Germinal center (tissue), 1 donor: Measurements from ENCODE around the gene RSPH6A.

Experiments used
- DNase-seq: peaks from one replicate; pipeline ENCODE4 v3.0.0; 2012; ENCODE audit warnings: mixed read lengths, low spot score

Gene RSPH6A

DNA sequence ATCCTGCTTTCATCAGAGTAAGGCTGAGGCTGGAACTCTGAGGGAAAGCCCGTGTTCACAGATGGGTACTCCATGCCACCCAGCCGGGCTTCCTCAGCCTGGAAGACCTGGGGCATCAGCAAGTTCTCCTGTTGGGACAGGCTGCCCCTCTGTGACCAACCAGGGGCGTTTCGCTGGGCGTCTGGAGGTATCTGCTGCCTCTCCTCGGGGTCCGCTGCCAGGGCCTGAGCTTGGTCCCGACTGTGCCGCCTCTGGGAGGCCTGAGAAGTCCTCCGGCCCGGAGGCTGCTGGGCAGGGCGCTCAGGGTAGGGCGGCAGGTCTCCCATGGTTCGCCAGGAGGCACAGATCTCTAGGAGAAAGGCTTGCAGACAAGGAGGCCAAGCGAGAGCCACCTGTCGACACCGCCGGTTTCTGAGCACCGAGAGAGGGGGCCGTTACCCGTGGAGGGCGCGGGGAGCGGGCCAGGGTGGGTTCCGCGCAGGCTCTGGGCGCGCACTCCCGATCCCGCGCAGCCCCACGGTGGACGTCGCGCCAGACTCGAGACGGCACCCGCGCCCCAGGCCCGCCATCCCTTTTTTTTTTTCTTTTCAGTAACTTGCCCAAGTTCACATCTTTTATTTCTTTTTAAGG, at the start of gene RSPH6A:
TSS of gene RSPH6A (minus strand) at position 458 of the 630 bp plus-strand sequence. CDS start at position 326, 132 bp downstream.
- DNase-seq: no peak

DNA sequence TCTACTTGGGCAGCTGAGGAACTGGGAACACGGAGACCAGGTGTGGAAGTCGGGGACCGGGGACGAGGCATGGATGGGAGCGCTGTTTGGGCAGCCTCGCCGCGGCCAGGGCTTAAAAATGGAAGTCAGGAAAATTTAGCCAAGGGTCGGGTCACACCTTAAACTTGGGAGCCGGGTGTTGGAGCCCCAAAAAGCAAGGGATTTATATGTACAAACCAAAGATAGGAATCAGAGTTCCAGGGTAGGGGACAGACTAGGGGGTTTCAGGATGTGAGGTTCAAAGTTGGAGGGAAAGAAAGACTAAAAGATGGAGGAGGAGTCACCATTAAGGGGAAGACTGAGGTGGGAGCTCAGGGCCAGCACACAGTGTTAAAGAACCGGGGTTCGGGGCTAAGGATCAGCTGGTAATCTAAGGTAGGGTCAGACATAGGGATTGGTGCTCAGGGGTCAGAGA, 49.5 kb upstream of the RSPH6A start:
- no peak for DNase-seq

DNA sequence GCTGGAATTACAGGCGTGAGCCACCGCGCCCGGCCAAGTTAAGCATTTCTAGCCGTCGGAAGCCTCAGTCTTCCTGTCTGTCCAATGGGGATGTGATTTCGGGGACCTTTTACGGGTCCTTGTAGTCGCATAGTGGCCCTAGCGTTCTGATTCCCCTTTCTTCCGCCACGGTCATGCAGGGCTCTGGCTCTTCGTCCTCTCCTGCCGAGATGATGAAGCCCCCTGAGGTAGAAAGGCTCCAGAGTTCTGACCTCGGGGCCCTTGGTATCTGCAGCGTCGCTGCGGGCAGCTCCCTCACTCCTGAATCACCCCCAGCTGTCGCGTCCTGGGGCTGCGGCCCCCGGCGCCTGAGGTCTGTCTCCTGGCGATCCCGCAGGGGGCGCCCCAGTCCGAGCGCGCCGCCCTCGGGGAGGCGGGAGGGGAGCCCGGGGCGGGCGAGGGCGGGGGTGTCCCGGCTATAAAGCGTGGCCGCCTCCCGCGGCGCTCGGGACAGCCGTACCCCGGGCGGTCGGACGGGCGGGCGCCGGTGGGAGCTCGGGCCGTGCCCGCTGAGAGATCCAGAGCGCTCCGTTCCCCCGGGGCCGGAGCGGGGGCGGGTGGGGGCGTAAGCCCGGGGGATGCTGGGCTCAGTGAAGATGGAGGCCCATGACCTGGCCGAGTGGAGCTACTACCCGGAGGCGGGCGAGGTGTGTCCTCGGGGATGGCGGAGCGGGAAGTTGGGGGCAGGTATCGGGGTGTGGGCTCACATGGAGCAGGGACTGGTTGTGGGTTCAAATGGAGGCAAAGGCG, 48.9 kb upstream of the RSPH6A start, which contains the start of gene FOXA3:
TSS of gene FOXA3 (plus strand) at position 487 of the 789 bp plus-strand sequence. CDS start at position 618, 131 bp downstream.
- DNase-seq: peak; percentile 76

DNA sequence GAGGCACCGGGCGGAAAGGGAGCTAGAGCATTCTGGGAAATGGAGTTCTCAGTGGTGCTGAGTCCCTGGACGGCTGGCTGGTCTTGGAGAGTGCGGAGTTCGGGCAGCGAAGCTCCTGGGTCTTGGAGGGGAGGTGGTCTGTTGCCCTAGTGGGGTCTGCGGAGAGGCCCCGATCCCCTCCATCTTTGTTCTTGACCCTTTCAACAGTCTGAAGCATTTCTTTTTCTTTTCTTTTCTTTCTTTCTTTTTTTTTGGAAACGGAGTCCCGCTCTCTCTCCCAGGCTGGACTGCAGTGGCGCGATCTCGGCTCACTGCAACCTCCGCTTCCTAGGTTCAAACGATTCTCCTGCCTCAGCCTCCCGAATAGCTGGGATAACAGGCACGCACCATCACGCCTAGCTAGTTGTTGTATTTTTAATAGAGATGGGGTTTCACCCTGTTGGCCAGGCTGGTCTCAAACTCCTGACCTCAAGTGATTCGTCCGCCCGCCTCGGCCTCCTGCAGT, 48.3 kb upstream of the RSPH6A start:
- no peak for DNase-seq

DNA sequence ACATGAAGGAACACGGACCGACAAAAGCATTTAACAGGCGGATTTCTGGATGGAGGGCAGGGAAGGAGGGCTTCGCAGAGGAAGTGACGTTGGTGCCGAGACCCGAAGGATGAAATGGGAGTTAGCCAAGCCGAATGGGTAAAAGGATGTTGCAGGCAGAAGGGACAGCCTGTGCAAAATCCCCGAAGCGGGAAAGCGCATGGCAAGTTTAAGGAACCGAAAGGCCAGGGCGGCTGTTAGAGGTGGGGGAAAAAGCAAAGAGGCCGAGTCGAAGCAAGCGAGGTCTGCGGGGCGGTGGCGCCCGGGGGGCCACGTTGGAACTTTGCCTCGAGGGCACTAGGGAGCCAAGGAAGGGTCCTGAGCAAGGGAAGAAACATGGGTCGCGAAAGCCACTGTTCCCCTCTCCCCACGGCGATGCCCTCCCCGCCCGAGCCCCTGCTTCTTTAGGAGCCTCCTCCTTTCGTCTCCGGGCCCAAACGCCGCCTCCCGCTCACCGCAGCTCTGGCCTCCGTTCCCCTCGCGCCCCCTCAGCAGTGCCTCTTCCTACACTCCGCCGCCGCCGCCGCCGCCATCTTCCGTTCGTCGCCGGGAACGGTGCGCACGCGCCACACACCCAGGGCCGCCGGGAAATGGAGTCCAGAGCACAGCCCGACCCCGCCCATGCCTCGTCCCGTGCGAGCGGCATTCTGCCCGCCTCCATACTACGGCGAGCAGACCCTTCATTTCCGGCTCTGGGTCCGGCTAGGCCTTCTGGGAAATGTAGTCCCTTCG, 47.6 kb upstream of the RSPH6A start, which contains the start of gene SYMPK:
TSS of gene SYMPK (minus strand) at position 584 of the 771 bp plus-strand sequence. CDS start 8,652 bp downstream, outside the sequence.
- DNase-seq: peak; percentile 100

DNA sequence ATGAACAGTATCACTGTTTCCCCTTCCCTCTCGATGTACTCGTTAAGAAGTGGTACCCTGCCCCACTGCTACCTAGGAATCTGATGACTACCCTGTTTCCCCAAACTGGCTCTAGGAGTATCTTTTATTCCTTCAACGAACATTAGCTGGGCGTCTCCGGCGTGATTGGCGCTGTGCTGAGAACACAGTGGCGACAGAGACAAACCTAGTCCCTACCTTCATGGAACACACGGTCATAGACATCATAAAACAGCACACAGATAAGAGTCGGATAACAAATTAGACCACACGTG, 47.1 kb upstream of the RSPH6A start:
- DNase-seq: no peak

DNA sequence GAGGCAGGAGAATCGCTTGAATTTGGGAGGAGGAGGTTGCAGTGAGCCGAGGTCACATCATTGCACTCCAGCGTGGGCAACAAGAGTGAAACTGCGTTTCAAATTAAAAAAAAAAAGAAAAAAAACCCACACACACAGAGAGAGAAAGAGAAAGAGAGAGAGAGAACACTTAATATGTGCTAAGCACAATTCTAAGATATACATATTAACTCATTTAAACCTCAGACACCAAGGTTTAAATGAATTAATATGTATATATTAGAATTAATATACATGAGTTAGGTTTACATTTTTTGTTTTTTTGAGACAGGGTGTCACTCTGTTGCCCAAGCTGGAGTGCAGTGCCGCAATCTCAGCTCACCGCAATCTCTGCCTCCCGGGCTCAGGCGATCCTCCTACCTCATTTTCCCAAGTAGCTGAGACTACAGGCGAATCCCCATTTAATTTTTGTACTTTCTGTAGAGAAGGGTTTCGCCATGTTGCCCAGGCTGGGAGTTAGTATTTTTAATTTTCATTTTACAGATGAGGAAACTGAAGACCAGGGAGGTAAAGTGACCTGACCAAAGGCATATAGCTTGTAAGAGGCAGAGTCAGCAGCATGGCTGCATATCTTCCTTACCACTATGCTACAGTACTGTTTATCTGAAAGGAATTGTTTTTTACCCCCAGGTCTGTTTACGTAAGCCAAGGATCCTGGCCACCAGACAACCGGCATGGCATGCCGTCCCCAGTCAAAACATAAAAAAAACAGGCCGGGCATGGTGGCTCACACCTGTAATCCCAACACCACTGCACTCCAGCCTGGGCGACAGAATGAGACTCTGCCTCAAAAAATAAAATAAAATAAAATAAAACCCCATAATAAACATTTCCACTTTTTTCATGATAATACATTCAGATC, 45.5 kb upstream of the RSPH6A start:
- DNase-seq: no peak

DNA sequence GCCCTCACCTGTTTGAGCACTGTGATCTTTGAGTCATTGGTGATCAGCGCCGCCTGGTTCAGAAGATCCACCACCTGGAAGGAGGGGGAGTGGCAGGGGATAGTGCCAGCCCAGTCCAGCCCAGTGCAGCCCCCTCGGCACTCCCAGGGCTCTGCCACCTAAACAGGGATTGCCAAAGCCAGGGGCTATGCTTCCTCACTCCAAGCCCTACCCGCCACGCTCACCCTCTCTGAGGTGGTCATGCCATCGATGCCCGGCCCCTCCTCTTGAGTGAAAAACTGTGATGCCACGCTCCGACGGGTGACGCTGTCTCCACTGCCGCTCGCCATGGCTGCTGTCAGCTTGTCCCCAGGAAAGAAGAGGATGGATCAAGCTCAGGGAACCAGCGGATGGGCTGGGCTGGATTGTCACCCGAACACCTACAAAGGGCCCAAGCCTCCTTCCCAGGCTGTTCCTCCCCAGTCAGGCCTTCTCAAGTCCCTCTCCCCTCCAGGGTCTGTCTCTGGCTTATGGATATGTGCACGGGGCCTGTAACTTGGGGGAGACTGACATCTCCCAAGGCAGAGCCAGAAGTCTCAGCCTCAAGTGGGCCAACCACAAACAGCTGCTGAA, 39.2 kb upstream of the RSPH6A start:
- DNase-seq: no peak

DNA sequence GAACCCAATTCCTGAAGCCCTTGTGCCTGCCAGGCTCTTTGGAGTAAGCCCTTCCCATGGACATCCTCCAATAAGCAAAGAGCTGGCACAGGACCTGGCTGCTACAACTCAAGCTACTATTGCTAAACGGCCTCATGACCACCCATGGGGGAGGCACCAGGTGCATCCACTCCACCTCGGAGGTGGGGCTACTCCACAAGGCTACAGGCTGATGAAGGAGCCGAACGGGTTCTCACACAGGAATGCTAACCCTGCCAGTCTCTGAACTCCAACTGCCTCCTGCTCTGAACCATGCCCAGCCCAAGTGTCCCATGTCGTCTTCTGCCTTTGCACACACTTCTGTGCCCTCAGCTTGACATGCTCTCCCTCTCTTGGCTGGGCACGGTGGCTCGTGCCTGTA, 37.9 kb upstream of the RSPH6A start:
- DNase-seq: no peak

DNA sequence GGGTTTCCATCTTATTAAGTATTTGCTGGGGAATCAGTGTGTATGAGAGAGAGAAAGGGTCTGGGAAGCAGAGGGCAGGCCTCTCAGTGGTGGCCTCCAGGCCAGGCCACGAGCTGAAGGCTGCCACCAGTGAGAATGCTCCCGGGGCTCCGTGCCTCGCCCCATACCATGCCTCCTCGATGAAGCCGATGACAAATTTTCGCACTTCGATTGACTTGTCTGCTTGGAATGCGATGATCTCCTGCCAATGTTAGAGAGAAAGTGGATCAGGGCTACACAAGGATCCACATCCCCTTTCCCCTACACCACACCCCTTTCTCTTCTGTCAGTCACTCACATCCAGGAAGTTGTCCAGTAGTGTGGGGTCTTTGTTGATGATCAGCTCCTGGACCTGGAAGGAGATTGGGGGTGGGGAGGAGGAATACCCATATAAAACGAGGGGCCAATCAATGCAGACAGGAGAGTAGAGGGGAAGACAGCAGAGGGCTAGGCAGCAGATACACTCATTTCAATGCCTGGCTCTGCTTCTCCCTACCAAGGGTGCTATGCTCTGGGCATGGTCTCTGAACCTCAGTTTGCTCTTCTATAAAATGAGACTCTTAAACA, 37.1 kb upstream of the RSPH6A start:
- DNase-seq: no peak

DNA sequence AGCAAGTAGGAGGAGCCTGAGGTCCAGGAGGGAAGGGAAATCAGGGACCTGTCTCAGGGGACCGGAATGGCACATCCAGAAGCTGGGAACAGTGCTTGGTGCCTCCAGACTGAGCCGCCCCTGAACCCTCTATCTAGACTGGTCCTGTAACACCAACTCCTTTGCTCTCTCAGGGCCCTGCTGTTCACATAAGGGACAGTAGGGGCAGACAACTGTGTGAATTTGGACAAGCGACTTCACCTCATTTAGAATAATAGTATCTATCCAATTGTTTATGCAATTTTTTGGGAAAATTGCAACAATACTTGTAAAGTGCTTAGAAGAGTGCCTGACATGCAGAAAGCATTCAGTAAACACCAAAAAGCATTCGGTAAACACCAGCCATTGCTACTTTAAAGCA, 33.8 kb upstream of the RSPH6A start:
- no peak for DNase-seq

DNA sequence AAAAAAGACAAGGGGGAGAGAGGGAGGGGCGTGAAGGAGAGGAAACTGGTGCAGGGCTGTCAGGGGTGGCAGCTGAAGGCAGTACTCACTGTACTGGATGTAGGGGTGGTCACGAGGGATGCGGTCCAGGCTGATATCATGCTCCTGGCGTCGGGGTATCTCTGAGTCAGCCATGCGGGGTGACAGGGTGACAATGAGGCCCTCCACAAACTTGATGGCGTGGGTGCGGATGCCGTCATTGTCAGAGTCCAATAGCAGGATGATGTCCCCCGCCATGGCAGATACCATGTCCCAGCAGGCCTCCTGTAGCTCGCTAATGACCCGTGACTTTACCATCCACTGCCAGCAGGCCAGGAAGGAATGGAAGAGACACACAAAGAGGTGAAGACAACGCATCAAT, 32.6 kb upstream of the RSPH6A start:
- DNase-seq: no peak

DNA sequence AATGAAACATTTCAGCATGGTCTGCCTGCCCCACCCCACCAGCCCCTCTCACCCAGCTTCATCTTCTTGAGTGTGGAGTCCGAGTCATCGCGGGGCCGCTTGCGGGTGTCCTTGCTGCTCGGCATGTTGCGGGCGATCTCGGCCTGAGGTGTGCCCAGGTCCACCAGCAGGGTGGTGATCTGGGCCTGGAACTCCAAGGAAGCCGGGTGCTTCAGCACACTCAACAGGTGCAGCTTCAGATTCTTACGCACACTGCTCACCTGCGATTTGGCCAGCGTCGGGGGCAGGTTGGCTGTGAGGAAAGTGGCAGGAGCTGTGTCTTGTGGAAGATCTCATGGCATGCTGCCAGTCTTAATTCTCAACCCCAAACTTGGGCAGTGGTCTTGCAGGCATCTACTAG, 27.1 kb upstream of the RSPH6A start:
- no peak for DNase-seq

DNA sequence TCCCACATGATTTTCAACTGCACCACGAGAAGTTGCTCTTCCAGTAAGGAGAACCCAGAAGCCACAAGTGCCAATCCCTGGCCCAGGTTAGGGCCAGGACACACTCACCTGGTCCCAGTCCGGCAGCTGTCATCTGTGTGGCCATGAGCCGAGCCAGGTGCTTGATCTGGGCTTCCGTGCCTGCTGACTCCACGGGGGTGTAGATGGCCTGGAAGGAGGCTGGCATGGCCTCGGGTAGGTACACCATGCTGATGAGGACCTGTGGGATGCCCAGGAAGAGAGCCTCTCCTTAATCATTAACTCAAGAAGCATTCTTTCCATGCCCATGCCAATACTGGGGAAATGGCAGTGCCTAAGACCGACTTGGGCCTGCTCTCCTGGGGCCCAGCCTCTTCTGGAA, 19.9 kb upstream of the RSPH6A start:
- DNase-seq: no peak

DNA sequence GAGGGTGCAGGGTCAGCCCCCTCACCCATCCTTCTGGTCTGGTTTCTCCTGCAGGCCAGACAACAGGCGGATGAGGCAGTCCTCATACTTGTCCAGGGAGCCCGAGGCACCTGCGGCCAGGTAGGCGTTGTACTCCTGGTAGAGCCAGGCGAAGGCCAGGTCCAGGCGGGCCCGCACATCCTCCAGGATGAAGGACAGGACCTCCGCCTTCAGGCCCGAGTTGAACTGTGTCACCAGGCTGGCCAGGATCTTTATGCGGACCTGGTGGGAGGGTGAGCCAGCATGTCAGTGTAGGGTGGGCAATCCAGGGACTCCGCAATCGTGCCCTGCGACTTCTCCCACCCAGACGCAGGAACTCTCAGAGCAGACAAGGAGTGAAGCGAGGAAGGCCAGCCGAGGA, 13.8 kb upstream of the RSPH6A start:
- no peak for DNase-seq

DNA sequence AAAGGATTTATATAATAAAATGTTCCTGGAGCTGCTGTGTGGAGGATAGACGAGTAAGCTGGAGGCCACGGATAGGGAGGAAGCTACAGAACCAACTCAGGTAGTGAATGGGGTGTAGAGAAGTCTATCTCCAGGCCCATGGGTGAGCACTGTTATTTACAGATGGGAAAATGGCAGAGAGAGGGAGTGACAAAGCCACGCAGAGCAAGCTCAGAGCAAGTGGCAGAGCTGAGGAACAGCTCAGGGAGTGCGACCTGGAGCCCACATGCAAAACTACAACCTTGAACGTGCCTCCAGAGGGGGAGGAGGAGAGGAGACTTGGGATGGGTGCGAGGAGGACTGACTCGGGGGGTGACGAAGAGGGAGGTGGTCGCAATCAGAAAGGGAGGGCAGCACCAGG, 13.4 kb upstream of the RSPH6A start:
- no peak for DNase-seq

DNA sequence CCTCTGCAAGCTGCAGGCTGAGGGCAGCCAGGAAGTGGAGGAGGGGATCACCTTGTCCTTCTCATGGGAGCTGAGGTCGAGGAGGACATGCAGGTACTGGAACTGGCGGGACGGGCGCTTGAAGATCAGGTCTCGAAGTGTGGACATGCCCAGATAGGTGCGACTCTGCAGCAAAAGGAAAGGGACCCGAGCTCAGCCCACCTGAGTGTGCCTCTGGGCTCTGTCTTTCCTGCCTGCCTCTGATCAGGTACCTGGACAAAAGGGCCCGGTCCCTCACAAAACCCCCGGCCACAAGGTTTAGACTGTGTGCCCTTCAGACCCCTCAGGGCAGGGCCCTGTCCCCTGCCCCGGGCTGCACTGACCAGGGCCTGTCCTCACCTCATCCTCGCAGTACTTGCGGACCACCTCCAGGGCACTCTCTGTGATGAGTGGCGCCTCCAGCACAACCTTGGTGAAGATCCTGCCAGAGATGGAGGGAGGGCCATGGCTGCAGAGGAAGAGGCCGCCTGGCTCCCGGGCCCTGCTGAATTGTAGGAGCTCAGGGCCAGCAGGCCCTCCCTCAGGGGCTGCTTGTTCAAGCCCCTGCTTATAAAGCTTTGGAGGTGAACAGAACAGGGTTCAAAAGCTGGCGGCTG, 12.5 kb upstream of the RSPH6A start:
- no peak for DNase-seq

DNA sequence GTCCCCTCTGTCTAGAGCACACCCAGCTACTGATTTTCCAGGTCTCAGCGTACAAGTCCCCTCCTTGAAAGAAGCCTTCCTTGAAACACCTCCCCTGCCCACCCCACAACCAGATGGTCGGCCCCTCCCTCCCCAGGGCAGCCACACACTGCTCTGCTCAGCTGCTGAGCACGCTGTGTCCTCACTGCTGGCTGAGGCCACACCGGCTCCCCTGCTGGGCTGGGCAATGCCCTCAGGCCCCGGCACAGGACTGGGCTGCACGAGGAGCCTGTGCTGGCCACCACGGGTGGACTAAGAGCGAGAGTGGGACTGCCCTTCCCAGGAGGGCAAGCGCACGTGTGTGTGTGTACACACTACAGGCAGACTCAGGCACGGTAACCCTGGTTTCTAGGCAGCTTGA, 11.8 kb upstream of the RSPH6A start:
- DNase-seq: no peak

DNA sequence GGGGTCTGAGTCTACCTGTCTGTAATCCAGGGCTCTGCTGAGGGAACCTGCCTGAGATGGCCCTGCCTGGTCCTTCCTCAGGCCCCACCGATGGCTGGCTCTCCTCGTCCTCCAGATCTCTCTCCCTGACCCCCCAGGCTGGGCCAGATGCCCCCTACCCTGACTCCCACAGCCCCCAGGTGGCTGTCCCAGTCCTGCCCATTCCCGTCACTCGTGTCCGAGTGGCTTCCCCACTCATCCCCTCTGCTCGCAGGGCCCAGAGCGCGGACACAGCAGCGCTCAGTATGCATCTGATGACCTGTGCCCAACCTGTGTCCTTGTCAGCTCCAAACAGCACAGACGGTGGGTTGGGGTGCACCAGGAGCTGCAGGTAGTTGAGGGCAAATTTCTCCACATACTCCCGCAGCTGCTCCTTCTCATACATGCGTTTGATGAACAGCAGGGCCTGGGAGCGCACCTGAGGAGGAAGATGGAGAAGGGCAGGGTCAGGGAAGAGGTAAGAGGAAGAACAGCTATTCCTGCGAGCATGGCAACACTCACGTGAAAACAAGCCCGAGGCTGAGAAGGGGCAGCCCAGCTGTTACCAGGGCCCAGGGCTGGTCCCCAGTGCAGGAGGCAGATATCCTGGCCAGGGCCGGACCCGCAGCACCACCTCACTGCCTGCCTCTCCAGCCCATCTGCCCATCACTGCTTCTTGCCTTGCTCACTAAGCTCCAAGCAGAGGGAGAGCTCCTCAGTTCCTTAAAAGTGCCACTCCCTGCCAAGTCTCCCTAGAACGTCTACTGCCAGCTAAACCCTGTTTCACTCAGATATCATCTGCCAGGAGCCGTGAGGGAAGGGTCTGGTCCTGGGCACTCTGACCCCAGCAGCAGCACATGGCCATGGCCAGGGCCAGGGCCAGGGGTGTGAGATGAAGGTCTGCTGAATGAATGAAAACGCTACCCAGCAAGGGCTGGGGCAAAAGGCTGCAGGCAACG, 11.1 kb upstream of the RSPH6A start:
- no peak for DNase-seq
